Measurements from ENCODE around the gene MMP20. TPM values are rescaled to one million over a fixed set of nuclear protein-coding genes. Genes with fewer than 3 reads are reported as not detected.

Gene MMP20
- total RNA-seq, 1 donor from 2014 or later = not detected

- peaks cover 42% of the 10 kb centered on the region for H3K27me3 ChIP-seq (ENCODE audit: low read depth)
- intact Hi-C loops (cut with micrococcal nuclease) = no loop called here
- DNase-seq = no peak
- H3K4me3 ChIP-seq = no peak overlapping the region
- no peaks in the 10 kb centered on the region for H3K9me3 ChIP-seq (replicated peaks)
- H3K4me1 ChIP-seq = no peaks in the 10 kb centered on the region
- TF ChIP-seq, protein P1, sequence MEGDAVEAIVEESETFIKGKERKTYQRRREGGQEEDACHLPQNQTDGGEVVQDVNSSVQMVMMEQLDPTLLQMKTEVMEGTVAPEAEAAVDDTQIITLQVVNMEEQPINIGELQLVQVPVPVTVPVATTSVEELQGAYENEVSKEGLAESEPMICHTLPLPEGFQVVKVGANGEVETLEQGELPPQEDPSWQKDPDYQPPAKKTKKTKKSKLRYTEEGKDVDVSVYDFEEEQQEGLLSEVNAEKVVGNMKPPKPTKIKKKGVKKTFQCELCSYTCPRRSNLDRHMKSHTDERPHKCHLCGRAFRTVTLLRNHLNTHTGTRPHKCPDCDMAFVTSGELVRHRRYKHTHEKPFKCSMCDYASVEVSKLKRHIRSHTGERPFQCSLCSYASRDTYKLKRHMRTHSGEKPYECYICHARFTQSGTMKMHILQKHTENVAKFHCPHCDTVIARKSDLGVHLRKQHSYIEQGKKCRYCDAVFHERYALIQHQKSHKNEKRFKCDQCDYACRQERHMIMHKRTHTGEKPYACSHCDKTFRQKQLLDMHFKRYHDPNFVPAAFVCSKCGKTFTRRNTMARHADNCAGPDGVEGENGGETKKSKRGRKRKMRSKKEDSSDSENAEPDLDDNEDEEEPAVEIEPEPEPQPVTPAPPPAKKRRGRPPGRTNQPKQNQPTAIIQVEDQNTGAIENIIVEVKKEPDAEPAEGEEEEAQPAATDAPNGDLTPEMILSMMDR (IDR thresholded peaks at IDR 0.05; ENCODE audit: borderline replicate concordance) = no peak
- H3K36me3 ChIP-seq = no peaks in the 10 kb centered on the region
- H3K27ac ChIP-seq (replicated peaks) = no peak overlapping the region
These were observed 35.9 kb upstream of the MMP20 start for GRCh38 chr11:102661040-102661439.

DNA sequence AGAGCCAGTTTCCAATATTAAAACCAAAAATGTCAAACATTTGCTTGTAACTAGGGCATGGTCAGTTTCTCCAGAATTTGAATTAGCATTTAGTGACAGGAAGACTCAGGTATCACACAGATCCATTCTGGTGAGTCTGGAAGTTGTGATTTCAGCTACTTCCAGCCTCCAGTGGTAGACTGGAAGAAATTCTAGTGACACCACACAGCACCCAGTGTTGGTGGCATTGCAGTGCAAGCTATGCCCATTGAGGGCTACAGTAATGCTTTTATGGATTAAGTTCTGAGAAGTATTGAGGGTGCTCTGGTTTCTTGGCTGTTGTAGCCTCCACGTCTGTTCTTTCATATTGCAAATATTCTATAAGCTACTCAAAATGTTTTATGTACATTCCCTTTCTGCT, 31.4 kb upstream of the MMP20 start:
- intact Hi-C loops (cut with micrococcal nuclease) = no loop called here
- no peak for DNase-seq

GRCh38 chr11:102655547-102655946, 30.4 kb upstream of the MMP20 start:
- TF ChIP-seq, protein P1 (IDR thresholded peaks at IDR 0.05; ENCODE audit: borderline replicate concordance) = no peak
- intact Hi-C loops (cut with micrococcal nuclease) = no loop called here

More for the DNA sequence above, 31.4 kb upstream of the MMP20 start:
- Histone ChIP-seq H3K9me3 (replicated peaks) (peaks cover 12% of the 10 kb centered on the region), H3K4me3 (no peak overlapping the region), H3K4me1 (no peaks in the 10 kb centered on the region), H3K36me3 (no peaks in the 10 kb centered on the region), H3K27me3 (ENCODE audit: low read depth) (peaks cover 18% of the 10 kb centered on the region), H3K27ac (replicated peaks) (no peak overlapping the region)
- TF ChIP-seq, protein P1 (IDR thresholded peaks at IDR 0.05; ENCODE audit: borderline replicate concordance) = no peak

GRCh38 chr11:102654761-102655160, 29.6 kb upstream of the MMP20 start:
- H3K36me3 ChIP-seq = no peaks in the 10 kb centered on the region
- intact Hi-C loops (cut with micrococcal nuclease) = no loop called here
- H3K4me1 ChIP-seq = no peaks in the 10 kb centered on the region
- H3K9me3 ChIP-seq (replicated peaks) = peaks cover 16% of the 10 kb centered on the region
- H3K27ac ChIP-seq (replicated peaks) = no peak overlapping the region
- no peak overlapping the region for H3K4me3 ChIP-seq
- DNase-seq = no peak
- H3K27me3 ChIP-seq (ENCODE audit: low read depth) = peaks cover 9% of the 10 kb centered on the region
- TF ChIP-seq, protein P1 (IDR thresholded peaks at IDR 0.05; ENCODE audit: borderline replicate concordance) = no peak

More at GRCh38 chr11:102655547-102655946, 30.4 kb upstream of the MMP20 start:
- Histone ChIP-seq H3K9me3 (replicated peaks) (peaks cover 14% of the 10 kb centered on the region), H3K4me3 (no peak overlapping the region), H3K4me1 (no peaks in the 10 kb centered on the region), H3K27me3 (ENCODE audit: low read depth) (peaks cover 13% of the 10 kb centered on the region), H3K27ac (replicated peaks) (no peak overlapping the region), H3K36me3 (no peaks in the 10 kb centered on the region)
- no peak for DNase-seq

DNA sequence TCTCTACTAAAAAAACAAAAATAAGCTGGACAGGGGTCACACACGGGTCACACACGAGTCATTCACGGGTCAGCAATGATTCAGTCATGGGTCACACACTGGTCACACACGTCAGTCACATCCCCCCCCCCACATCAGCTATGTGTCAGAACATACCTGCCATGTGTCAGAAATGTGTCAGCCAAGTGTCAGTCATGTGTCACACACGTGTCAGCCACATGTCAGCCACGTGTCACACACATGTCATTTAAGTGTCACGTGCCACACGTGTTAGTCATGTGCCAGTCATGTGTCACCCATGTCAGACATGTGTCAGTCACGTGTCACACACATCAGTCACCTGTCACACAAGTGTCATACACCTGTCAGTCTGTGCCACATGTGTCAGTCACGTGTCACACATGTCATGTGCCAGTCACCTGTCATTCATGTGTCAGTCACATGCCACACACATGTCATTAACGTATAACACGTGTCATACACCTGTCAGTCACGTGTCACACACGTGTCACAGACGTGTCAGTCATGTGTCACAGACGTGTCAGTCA, 28.7 kb upstream of the MMP20 start:
- Histone ChIP-seq H3K27ac (replicated peaks) (no peak overlapping the region), H3K27me3 (ENCODE audit: low read depth) (peaks cover 9% of the 10 kb centered on the region), H3K9me3 (replicated peaks) (peaks cover 16% of the 10 kb centered on the region), H3K4me3 (no peak overlapping the region), H3K4me1 (no peaks in the 10 kb centered on the region), H3K36me3 (no peaks in the 10 kb centered on the region)
- TF ChIP-seq, protein P1 (IDR thresholded peaks at IDR 0.05; ENCODE audit: borderline replicate concordance) = no peak
- DNase-seq = no peak
- intact Hi-C loops (cut with micrococcal nuclease) = no loop called here
